ENCODE data around the gene CDCA3. TPM values are rescaled to one million over a fixed set of nuclear protein-coding genes. Genes with fewer than 3 reads are reported as not detected.
"Not testable (repeated sequence)": the region's sequence is repeated elsewhere in the genome, so short reads cannot be mapped to it uniquely, and the experiment has no call there.

Gene CDCA3
- total RNA-seq, 4 donors from 2014 or later, result 5.9 to 20.0 (median 12.8) TPM

- no peak for DNase-seq
- peaks cover 3 to 40% (median 6%) of the 10 kb centered on the region in 3 donors for H3K4me1 ChIP-seq
- H3K36me3 ChIP-seq, result no peaks in the 10 kb centered on the region
- peak overlapping the region; percentile 29 to 61 (median 50) for H3K4me3 ChIP-seq
- WGBS, 2 donors, result 79 to 97% methylated on average over 4 to 5 of the region's 5 CpGs
- H3K27me3 ChIP-seq, result no peaks in the 10 kb centered on the region
- peak overlapping the region; percentile 86 to 92 (median 88) for H3K27ac ChIP-seq
- intact Hi-C loops (cut with DNase I), result no loop called here
- TF ChIP-seq CTCF (IDR thresholded peaks at IDR 0.05) (no peak), POLR2A (IDR thresholded peaks at IDR 0.05) (no peak)
- H3K9me3 ChIP-seq, result no peaks in the 10 kb centered on the region
Observed at GRCh38 chr12:6891646-6892001, 40.5 kb upstream of the CDCA3 start.

DNA sequence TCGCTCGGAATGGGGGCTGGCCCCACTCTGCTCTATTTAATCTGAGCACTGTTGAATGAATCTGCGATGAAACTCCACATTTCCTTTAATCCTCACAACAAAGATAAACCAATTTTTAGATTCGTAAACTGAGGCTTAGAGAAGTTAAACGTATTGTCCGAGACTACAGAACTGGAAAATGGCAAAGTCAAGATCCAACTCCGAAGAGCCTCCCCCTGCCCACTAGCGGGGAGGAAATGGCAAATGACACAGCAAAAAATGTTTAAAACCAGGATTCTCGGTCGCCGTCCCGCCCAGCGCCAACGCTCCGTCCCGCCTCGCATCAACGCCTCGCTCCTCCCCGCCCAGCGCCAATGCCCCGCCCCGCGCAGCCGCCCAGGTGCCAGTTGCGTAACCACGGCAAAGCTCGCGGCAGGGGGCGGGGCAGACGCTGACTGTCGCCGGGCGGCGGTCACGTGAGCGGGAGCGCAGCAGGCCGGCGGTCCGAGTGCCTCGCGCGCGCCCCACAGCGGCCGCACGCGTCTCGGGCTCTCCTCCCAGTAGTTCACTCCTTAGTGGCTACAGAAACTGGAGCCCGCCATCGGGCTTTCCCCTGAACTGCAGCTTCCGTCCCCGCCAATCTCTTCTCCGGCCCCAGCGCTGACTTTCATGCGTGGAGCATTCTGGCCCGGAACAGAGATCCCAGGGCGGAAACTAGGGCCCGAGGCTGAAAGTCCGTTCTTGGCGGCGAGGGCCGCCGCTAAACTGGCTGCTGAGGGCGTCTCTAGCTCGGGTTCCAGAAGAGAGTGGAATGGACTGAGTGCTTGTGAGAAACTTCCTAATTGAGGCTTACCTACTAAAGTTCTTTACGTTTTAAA is 39.9 kb upstream of the CDCA3 start:
- no peaks in the 10 kb centered on the region for H3K27me3 ChIP-seq
- H3K9me3 ChIP-seq, result no peaks in the 10 kb centered on the region
- intact Hi-C loops (cut with DNase I), result no loop called here
- H3K27ac ChIP-seq, result peak overlapping the region; percentile 86 to 92 (median 88)
- TF ChIP-seq POLR2A (IDR thresholded peaks at IDR 0.05) (peak in 3 of 4 donors; percentile 34 to 67 (median 44)), CTCF (IDR thresholded peaks at IDR 0.05) (peak; percentile 78 to 97 (median 92))
- WGBS, 2 donors, result 2 to 15% methylated on average over 6 to 24 of the region's 68 CpGs
- H3K4me1 ChIP-seq, result peaks cover 3 to 40% (median 6%) of the 10 kb centered on the region in 3 donors
- no peaks in the 10 kb centered on the region for H3K36me3 ChIP-seq
- peak; percentile 71 for DNase-seq
- H3K4me3 ChIP-seq, result peak overlapping the region; percentile 29 to 61 (median 50)

- H3K36me3 ChIP-seq; H3K27me3 ChIP-seq; DNase-seq; H3K4me3 ChIP-seq; intact Hi-C loops (cut with DNase I); H3K9me3 ChIP-seq: not testable (repeated sequence)
- H3K27ac ChIP-seq, result peak overlapping the region; percentile 86 to 92 (median 88)
- WGBS, 2 donors, result 85 to 92% methylated on average over 20 to 21 of the region's 21 CpGs
- peaks cover 3 to 40% (median 6%) of the 10 kb centered on the region in 3 donors for H3K4me1 ChIP-seq
Observed at GRCh38 chr12:6889775-6890573, 38.9 kb upstream of the CDCA3 start.

- DNase-seq; H3K4me3 ChIP-seq; H3K9me3 ChIP-seq; H3K27me3 ChIP-seq; intact Hi-C loops (cut with DNase I): not testable (repeated sequence)
- Histone ChIP-seq H3K4me1 (peaks cover 3 to 40% (median 6%) of the 10 kb centered on the region in 3 donors), H3K36me3 (peaks cover 0 to 18% (median 3%) of the 10 kb centered on the region in 3 donors), H3K27ac (peak overlapping the region in 1 of 4 donors; percentile 0)
- WGBS, 2 donors, result 60 to 76% methylated on average over 7 of the region's 7 CpGs
Observed at GRCh38 chr12:6888794-6889193, 37.7 kb upstream of the CDCA3 start.

DNA sequence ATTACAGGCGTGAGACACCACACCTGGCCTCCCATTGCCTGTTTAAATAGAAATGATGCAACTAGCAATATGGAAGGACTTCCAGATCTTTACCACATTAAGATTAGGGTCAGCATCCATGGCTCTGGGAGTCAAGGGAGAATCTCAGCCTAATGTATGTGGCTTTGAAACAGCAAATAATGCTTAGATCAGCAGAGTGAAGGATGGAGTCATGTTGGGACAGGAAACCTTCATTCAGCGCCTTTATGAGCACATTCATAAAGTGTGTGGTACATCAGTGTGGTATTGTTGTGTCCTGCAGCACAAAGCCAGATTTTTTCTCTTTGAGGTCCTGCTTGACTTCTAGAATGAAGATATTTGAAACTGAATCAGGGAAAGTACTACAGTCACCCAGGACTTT is 37.3 kb upstream of the CDCA3 start:
- TF ChIP-seq CTCF (IDR thresholded peaks at IDR 0.05) (no peak), POLR2A (IDR thresholded peaks at IDR 0.05) (no peak)
- no peak overlapping the region for H3K4me3 ChIP-seq
- intact Hi-C loops (cut with DNase I), result no loop called here
- no peaks in the 10 kb centered on the region for H3K9me3 ChIP-seq
- peak overlapping the region in 1 of 4 donors; percentile 0 for H3K27ac ChIP-seq
- H3K4me1 ChIP-seq, result peaks cover 3 to 40% (median 6%) of the 10 kb centered on the region in 3 donors
- H3K36me3 ChIP-seq, result peaks cover 0 to 23% (median 5%) of the 10 kb centered on the region in 3 donors
- 21 to 55% methylated on average over 1 to 2 of the region's 2 CpGs for WGBS, 2 donors
- no peaks in the 10 kb centered on the region for H3K27me3 ChIP-seq
- DNase-seq, result no peak

DNA sequence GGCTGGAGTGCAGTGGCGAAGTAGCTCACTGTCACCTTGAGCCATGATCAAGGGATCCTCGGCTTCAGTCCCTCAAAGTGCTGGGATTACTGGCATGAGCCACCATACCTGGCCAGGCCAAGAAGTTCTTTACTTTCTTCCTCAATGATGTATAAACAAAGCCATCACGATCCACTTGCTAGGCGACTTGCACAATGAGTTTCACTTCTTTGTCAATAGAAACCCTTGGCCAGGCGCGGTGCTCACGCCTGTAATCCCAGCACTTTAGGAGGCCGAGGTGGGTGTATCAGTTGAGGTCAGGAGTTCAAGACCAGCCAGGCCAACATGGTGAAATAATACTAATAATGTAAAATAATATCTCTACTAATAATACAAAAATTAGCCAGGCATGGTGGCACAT is 36.4 kb upstream of the CDCA3 start:
- Histone ChIP-seq H3K27ac (peak overlapping the region in 1 of 4 donors; percentile 44), H3K4me3 (no peak overlapping the region), H3K36me3 (peaks cover 0 to 32% (median 5%) of the 10 kb centered on the region in 3 donors), H3K27me3 (no peaks in the 10 kb centered on the region), H3K9me3 (no peaks in the 10 kb centered on the region), H3K4me1 (peaks cover 3 to 40% (median 6%) of the 10 kb centered on the region in 3 donors)
- no peak for TF ChIP-seq POLR2A (IDR thresholded peaks at IDR 0.05)
- TF ChIP-seq CTCF (IDR thresholded peaks at IDR 0.05), result no peak
- DNase-seq, result no peak
- 62 to 79% methylated on average over 7 to 8 of the region's 8 CpGs for WGBS, 2 donors
- intact Hi-C loops (cut with DNase I), result no loop called here

DNA sequence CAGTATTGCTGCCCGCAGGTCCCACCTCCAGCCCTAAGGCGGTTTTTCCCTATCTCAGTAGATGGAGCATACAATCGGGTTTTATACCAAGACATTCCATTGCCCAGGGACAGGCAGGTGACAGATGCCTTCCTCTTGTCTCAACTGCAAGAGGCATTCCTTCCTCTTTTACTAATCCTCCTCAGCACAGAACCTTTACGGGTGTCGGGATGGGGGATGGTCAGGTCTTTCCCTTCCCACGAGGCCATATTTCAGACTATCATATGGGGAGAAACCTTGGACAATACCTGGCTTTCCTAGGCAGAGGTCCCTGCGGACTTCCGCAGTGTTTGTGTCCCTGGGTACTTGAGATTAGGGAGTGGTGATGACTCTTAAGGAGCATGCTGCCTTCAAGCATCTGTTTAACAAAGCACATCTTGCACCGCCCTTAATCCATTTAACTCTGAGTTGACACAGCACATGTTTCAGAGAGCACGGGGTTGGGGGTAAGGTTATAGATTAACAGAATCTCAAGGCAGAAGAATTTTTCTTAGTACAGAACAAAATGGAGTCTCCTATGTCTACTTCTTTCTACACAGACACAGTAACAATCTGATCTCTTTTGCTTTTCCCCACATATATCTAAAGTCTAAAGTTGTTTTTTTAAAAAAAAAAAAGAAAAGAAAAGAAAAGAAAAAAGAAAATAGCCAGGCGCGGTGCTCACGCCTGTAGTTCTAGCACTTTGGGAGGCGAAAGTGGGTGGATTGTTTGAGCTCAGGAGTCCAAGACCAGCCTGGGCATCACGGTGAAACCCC is 35.3 kb upstream of the CDCA3 start:
- 73 to 96% methylated on average over 8 to 13 of the region's 15 CpGs for WGBS, 2 donors
- peaks cover 3 to 35% (median 3%) of the 10 kb centered on the region in 3 donors for H3K4me1 ChIP-seq
- H3K9me3 ChIP-seq; H3K4me3 ChIP-seq; H3K27ac ChIP-seq; H3K27me3 ChIP-seq; intact Hi-C loops (cut with DNase I); DNase-seq: not testable (repeated sequence)
- peaks cover 0 to 32% (median 5%) of the 10 kb centered on the region in 3 donors for H3K36me3 ChIP-seq

Data from esophagus squamous epithelium (tissue), 5 donors.